GM23338 (cell line): Measurements from ENCODE around the gene POLQ. TPM values are rescaled to one million over a fixed set of nuclear protein-coding genes. Genes with fewer than 3 reads are reported as not detected.

Source experiments
- ATAC-seq: fragments of 200-7000 bp; cut with Tn5 transposase; 3 replicates; pipeline ENCODE4 v1.9.1; 2020
- DNase-seq: peaks from one replicate; pipeline ENCODE4 v3.0.0-alpha.2; 2015; ENCODE audit warnings: low spot score
- H2AFZ ChIP-seq: fragments of 200-600 bp; sonication (generic); 2 replicates; pipeline ENCODE4 v1.8.0; 2016; ENCODE audit warnings: antibody characterized with exemption, mild to moderate bottlenecking, moderate library complexity
- H3F3A ChIP-seq: fragments of 200-600 bp; sonication (generic); replicated peaks from 2 replicates; pipeline ENCODE4 v1.8.0; 2017; ENCODE audit warnings: antibody characterized with exemption, mixed run types, low read depth
- H3K27ac ChIP-seq: fragments of 200-600 bp; sonication (generic); 2 replicates; pipeline ENCODE4 v1.6.1; 2016; ENCODE audit warnings: low read depth
- H3K27me3 ChIP-seq: fragments of 200-600 bp; sonication (generic); 2 replicates; pipeline ENCODE4 v1.8.0; 2016; ENCODE audit warnings: mild to moderate bottlenecking, mixed run types, moderate library complexity; ENCODE audit not compliant: insufficient read depth
- H3K36me3 ChIP-seq: fragments of 200-600 bp; sonication (generic); 2 replicates; pipeline ENCODE4 v1.8.0; 2016; ENCODE audit warnings: mild to moderate bottlenecking; ENCODE audit not compliant: insufficient read depth
- H3K4me1 ChIP-seq: fragments of 200-600 bp; sonication (generic); 2 replicates; pipeline ENCODE4 v1.8.0; 2016; ENCODE audit warnings: mild to moderate bottlenecking, moderate library complexity; ENCODE audit not compliant: insufficient read depth
- H3K4me2 ChIP-seq: fragments of 200-600 bp; sonication (generic); 2 replicates; pipeline ENCODE4 v1.7.1; 2017; ENCODE audit warnings: mixed run types
- H3K4me3 ChIP-seq: fragments of 200-600 bp; sonication (generic); 2 replicates; pipeline ENCODE4 v1.6.1; 2016; ENCODE audit warnings: mixed run types
- H3K79me2 ChIP-seq: fragments of 200-600 bp; sonication (generic); replicated peaks from 2 replicates; pipeline ENCODE4 v1.8.0; 2017; ENCODE audit warnings: mild to moderate bottlenecking; ENCODE audit not compliant: insufficient read depth
- H3K9me2 ChIP-seq: fragments of 200-600 bp; sonication (generic); 2 replicates; pipeline ENCODE4 v1.8.0; 2017; ENCODE audit not compliant: insufficient read depth
- H4K20me1 ChIP-seq: fragments of 200-600 bp; sonication (generic); replicated peaks from 2 replicates; pipeline ENCODE4 v1.8.0; 2017; ENCODE audit warnings: mild to moderate bottlenecking; ENCODE audit not compliant: insufficient read depth
- H3K27ac Mint-ChIP-seq: 2 replicates; pipeline ENCODE4 v1.8.0; 2020; ENCODE audit warnings: inconsistent platforms, mild to moderate bottlenecking, moderate library complexity, mixed read lengths
- H3K27me3 Mint-ChIP-seq: 3 replicates; pipeline ENCODE4 v1.8.0; 2022; ENCODE audit warnings: low read depth, mild to moderate bottlenecking, moderate library complexity, mixed read lengths, inconsistent platforms; ENCODE audit not compliant: insufficient read depth, poor library complexity
- H3K36me3 Mint-ChIP-seq: 3 replicates; pipeline ENCODE4 v1.8.0; 2021; ENCODE audit warnings: low read depth, mild to moderate bottlenecking, inconsistent platforms, moderate library complexity, mixed read lengths
- H3K4me1 Mint-ChIP-seq: 3 replicates; pipeline ENCODE4 v1.8.0; 2020; ENCODE audit warnings: mild to moderate bottlenecking, inconsistent platforms, mixed read lengths
- H3K4me3 Mint-ChIP-seq: 3 replicates; pipeline ENCODE4 v1.8.0; 2021; ENCODE audit warnings: moderate library complexity, mild to moderate bottlenecking, inconsistent platforms, mixed read lengths
- H3K9me3 Mint-ChIP-seq: 3 replicates; pipeline ENCODE4 v1.8.0; 2020; ENCODE audit warnings: moderate library complexity, mild to moderate bottlenecking, inconsistent platforms, mixed read lengths
- CREB1 ChIP-seq: fragments of 250-450 bp; sonication (Bioruptor Pico); IDR thresholded peaks from 2 replicates; pipeline ENCODE4 v1.5.0; 2020; ENCODE audit warnings: low read depth, mild to moderate bottlenecking, moderate library complexity
- EZH2 ChIP-seq: fragments of 200-600 bp; sonication (generic); IDR thresholded peaks from one replicate; pipeline ENCODE4 v1.8.0; 2017; ENCODE audit warnings: antibody characterized with exemption, mild to moderate bottlenecking, low read depth; ENCODE audit not compliant: unreplicated experiment
- EZH2phosphoT487 ChIP-seq: fragments of 200-600 bp; sonication (generic); IDR thresholded peaks from one replicate; pipeline ENCODE4 v1.8.1; 2018; ENCODE audit warnings: antibody characterized with exemption; ENCODE audit not compliant: unreplicated experiment
- JUNB ChIP-seq: IDR thresholded peaks from one replicate; pipeline ENCODE4 v1.6.1; 2016; ENCODE audit warnings: antibody characterized with exemption; ENCODE audit not compliant: unreplicated experiment
- NANOG ChIP-seq: IDR thresholded peaks from 2 replicates; pipeline ENCODE4 v1.6.1; 2016; ENCODE audit warnings: antibody characterized with exemption, borderline replicate concordance
- POLR2AphosphoS5 ChIP-seq: IDR thresholded peaks from 2 replicates; pipeline ENCODE4 v1.6.1; 2016; ENCODE audit warnings: antibody characterized with exemption, low read depth
- STAT1 ChIP-seq: IDR thresholded peaks from one replicate; pipeline ENCODE4 v1.6.1; 2016; ENCODE audit warnings: antibody characterized with exemption; ENCODE audit not compliant: unreplicated experiment
- ZNF114 ChIP-seq: fragments of 250-450 bp; sonication (Bioruptor Pico); IDR thresholded peaks from 2 replicates; pipeline ENCODE4 v1.5.0; 2020; ENCODE audit warnings: mild to moderate bottlenecking, moderate library complexity
- ZNF331 ChIP-seq: fragments of 250-450 bp; sonication (Bioruptor Pico); IDR thresholded peaks from 2 replicates; pipeline ENCODE4 v1.5.0; 2020; ENCODE audit warnings: low read depth, mild to moderate bottlenecking, moderate library complexity
- polyA plus RNA-seq: library from polyadenylated mRNA; unstranded; fragments of >200 nt; fragmentation: Nextera tagmentation; extraction: Ambion mirVana; gene quantifications from 2 replicates; pipeline ENCODE4 v1.2.1, GENCODE V29; 2016
- total RNA-seq: library from RNA; depleted of rRNA; stranded (reverse); fragments of >200 nt; shearing (Covaris generic); gene quantifications from 2 replicates; pipeline ENCODE4 v1.2.3, GENCODE V29; 2014
- TF ChIP-seq, protein P1 (sequence below): fragments of 250-450 bp; sonication (Bioruptor Pico); IDR thresholded peaks from 2 replicates; pipeline ENCODE4 v1.5.0; 2020; ENCODE audit warnings: mild to moderate bottlenecking, moderate library complexity
- TF ChIP-seq, protein P2 (sequence below): IDR thresholded peaks from one replicate; pipeline ENCODE4 v1.6.1; 2018; ENCODE audit warnings: antibody characterized with exemption; ENCODE audit not compliant: unreplicated experiment
- TF ChIP-seq, protein P3 (sequence below): IDR thresholded peaks from 2 replicates; pipeline ENCODE4 v1.6.1; 2016; ENCODE audit warnings: antibody characterized with exemption
- TF ChIP-seq, protein P4 (sequence below), 2 experiments: fragments of 200-600 bp in 1 of 2; sonication (generic) in 1 of 2; conservative IDR thresholded peaks; 2 replicates each; pipeline versions ENCODE4 v1.5.1 to v1.6.1; 2016 to 2017; ENCODE audit warnings: antibody characterized with exemption in 2 of 2, low read depth in 2 of 2, mild to moderate bottlenecking in 2 of 2, moderate library complexity in 1 of 2

POLQ gene
- total and polyA plus RNA-seq, 2 experiments from 2014 or later: 6.9 to 20.6 TPM

DNA sequence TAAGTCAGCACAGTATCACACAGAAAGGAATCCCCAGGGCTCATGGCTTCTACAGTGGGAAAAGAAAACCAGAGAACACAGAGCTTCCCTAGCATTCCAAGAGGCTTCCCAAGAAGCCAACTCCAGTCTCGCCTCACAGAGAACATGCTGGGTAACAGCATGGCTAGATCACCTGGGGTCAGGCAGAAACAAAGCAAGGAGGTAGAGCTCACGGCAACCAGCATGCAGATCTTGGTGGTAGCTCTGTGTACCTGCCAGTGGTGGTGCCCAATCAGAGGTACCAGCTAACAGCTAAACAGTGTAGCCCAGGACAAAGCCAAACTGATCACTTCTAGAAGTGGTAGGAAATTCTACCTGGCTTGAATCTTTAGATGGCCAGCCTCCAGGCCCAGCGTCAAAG is 31.3 kb downstream of the POLQ start:
- H3K27me3 Mint-ChIP-seq: peaks cover 3% of the 10 kb centered on the region
- TF ChIP-seq, protein P1, sequence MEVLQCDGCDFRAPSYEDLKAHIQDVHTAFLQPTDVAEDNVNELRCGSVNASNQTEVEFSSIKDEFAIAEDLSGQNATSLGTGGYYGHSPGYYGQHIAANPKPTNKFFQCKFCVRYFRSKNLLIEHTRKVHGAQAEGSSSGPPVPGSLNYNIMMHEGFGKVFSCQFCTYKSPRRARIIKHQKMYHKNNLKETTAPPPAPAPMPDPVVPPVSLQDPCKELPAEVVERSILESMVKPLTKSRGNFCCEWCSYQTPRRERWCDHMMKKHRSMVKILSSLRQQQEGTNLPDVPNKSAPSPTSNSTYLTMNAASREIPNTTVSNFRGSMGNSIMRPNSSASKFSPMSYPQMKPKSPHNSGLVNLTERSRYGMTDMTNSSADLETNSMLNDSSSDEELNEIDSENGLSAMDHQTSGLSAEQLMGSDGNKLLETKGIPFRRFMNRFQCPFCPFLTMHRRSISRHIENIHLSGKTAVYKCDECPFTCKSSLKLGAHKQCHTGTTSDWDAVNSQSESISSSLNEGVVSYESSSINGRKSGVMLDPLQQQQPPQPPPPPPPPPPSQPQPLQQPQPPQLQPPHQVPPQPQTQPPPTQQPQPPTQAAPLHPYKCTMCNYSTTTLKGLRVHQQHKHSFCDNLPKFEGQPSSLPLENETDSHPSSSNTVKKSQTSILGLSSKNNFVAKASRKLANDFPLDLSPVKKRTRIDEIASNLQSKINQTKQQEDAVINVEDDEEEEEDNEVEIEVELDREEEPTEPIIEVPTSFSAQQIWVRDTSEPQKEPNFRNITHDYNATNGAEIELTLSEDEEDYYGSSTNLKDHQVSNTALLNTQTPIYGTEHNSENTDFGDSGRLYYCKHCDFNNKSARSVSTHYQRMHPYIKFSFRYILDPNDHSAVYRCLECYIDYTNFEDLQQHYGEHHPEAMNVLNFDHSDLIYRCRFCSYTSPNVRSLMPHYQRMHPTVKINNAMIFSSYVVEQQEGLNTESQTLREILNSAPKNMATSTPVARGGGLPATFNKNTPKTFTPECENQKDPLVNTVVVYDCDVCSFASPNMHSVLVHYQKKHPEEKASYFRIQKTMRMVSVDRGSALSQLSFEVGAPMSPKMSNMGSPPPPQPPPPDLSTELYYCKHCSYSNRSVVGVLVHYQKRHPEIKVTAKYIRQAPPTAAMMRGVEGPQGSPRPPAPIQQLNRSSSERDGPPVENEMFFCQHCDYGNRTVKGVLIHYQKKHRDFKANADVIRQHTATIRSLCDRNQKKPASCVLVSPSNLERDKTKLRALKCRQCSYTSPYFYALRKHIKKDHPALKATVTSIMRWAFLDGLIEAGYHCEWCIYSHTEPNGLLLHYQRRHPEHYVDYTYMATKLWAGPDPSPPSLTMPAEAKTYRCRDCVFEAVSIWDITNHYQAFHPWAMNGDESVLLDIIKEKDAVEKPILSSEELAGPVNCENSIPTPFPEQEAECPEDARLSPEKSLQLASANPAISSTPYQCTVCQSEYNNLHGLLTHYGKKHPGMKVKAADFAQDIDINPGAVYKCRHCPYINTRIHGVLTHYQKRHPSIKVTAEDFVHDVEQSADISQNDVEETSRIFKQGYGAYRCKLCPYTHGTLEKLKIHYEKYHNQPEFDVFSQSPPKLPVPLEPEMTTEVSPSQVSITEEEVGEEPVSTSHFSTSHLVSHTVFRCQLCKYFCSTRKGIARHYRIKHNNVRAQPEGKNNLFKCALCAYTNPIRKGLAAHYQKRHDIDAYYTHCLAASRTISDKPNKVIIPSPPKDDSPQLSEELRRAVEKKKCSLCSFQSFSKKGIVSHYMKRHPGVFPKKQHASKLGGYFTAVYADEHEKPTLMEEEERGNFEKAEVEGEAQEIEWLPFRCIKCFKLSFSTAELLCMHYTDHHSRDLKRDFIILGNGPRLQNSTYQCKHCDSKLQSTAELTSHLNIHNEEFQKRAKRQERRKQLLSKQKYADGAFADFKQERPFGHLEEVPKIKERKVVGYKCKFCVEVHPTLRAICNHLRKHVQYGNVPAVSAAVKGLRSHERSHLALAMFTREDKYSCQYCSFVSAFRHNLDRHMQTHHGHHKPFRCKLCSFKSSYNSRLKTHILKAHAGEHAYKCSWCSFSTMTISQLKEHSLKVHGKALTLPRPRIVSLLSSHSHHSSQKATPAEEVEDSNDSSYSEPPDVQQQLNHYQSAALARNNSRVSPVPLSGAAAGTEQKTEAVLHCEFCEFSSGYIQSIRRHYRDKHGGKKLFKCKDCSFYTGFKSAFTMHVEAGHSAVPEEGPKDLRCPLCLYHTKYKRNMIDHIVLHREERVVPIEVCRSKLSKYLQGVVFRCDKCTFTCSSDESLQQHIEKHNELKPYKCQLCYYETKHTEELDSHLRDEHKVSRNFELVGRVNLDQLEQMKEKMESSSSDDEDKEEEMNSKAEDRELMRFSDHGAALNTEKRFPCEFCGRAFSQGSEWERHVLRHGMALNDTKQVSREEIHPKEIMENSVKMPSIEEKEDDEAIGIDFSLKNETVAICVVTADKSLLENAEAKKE (CRISPR knock-in tag): no peak
- TF ChIP-seq POLR2AphosphoS5 (no peak), JUNB (no peak), NANOG (no peak), ZNF114 (CRISPR knock-in tag) (no peak), ZNF331 (CRISPR knock-in tag) (no peak), EZH2phosphoT487 (no peak), STAT1 (no peak), CREB1 (CRISPR knock-in tag) (no peak), EZH2 (no peak)
- TF ChIP-seq, protein P2, sequence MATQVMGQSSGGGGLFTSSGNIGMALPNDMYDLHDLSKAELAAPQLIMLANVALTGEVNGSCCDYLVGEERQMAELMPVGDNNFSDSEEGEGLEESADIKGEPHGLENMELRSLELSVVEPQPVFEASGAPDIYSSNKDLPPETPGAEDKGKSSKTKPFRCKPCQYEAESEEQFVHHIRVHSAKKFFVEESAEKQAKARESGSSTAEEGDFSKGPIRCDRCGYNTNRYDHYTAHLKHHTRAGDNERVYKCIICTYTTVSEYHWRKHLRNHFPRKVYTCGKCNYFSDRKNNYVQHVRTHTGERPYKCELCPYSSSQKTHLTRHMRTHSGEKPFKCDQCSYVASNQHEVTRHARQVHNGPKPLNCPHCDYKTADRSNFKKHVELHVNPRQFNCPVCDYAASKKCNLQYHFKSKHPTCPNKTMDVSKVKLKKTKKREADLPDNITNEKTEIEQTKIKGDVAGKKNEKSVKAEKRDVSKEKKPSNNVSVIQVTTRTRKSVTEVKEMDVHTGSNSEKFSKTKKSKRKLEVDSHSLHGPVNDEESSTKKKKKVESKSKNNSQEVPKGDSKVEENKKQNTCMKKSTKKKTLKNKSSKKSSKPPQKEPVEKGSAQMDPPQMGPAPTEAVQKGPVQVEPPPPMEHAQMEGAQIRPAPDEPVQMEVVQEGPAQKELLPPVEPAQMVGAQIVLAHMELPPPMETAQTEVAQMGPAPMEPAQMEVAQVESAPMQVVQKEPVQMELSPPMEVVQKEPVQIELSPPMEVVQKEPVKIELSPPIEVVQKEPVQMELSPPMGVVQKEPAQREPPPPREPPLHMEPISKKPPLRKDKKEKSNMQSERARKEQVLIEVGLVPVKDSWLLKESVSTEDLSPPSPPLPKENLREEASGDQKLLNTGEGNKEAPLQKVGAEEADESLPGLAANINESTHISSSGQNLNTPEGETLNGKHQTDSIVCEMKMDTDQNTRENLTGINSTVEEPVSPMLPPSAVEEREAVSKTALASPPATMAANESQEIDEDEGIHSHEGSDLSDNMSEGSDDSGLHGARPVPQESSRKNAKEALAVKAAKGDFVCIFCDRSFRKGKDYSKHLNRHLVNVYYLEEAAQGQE: no peak
- TF ChIP-seq, protein P3, sequence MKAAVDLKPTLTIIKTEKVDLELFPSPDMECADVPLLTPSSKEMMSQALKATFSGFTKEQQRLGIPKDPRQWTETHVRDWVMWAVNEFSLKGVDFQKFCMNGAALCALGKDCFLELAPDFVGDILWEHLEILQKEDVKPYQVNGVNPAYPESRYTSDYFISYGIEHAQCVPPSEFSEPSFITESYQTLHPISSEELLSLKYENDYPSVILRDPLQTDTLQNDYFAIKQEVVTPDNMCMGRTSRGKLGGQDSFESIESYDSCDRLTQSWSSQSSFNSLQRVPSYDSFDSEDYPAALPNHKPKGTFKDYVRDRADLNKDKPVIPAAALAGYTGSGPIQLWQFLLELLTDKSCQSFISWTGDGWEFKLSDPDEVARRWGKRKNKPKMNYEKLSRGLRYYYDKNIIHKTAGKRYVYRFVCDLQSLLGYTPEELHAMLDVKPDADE: no peak
- TF ChIP-seq, protein P4, sequence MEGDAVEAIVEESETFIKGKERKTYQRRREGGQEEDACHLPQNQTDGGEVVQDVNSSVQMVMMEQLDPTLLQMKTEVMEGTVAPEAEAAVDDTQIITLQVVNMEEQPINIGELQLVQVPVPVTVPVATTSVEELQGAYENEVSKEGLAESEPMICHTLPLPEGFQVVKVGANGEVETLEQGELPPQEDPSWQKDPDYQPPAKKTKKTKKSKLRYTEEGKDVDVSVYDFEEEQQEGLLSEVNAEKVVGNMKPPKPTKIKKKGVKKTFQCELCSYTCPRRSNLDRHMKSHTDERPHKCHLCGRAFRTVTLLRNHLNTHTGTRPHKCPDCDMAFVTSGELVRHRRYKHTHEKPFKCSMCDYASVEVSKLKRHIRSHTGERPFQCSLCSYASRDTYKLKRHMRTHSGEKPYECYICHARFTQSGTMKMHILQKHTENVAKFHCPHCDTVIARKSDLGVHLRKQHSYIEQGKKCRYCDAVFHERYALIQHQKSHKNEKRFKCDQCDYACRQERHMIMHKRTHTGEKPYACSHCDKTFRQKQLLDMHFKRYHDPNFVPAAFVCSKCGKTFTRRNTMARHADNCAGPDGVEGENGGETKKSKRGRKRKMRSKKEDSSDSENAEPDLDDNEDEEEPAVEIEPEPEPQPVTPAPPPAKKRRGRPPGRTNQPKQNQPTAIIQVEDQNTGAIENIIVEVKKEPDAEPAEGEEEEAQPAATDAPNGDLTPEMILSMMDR (conservative IDR thresholded peaks at IDR 0.05; ENCODE audit: low read depth in 2 of 2): no peak
- peak; percentile 91 for ATAC-seq

More for the DNA sequence above, 31.3 kb downstream of the POLQ start:
- peaks cover 33% of the 10 kb centered on the region for H3K79me2 ChIP-seq
- H3K4me3 Mint-ChIP-seq: no peak overlapping the region
- no peak overlapping the region for H2AFZ ChIP-seq
- DNase-seq: peak; percentile 5
- 0 out of 2 replicates have a peak, but pooled peaks cover 3% of the 10 kb centered on the region for H4K20me1 ChIP-seq
- no peaks in the 10 kb centered on the region for H3F3A ChIP-seq
- no peak overlapping the region for H3K4me2 ChIP-seq
- H3K36me3 Mint-ChIP-seq: peaks cover 51% of the 10 kb centered on the region
- H3K4me1 ChIP-seq: no peaks in the 10 kb centered on the region
- H3K9me2 ChIP-seq: no peaks in the 10 kb centered on the region
- H3K36me3 ChIP-seq: peaks cover 12% of the 10 kb centered on the region; the same call in 1 of the 2 replicates
- H3K4me1 Mint-ChIP-seq: peaks cover 7% of the 10 kb centered on the region
- no peak overlapping the region for H3K4me3 ChIP-seq
- H3K27me3 ChIP-seq: no peaks in the 10 kb centered on the region
- no peak overlapping the region for H3K27ac ChIP-seq
- no peaks in the 10 kb centered on the region for H3K9me3 Mint-ChIP-seq
- H3K27ac Mint-ChIP-seq: peak overlapping the region; percentile 86
